ENCODE results near the gene BTN2A1. TPM values are rescaled to one million over a fixed set of nuclear protein-coding genes. Genes with fewer than 3 reads are reported as not detected.

Gene BTN2A1
- total RNA-seq, 4 donors from 2014 or later, result 14.7 to 23.9 (median 18.2) TPM

GRCh38 chr6:26468829-26469228 is 11.1 kb downstream of the BTN2A1 start:
- no peak overlapping the region for H3K27ac ChIP-seq
- peaks cover 19 to 67% of the 10 kb centered on the region in 2 donors for H3K36me3 ChIP-seq

GRCh38 chr6:26470643-26471042 is 12.9 kb downstream of the BTN2A1 start:
- peaks cover 0 to 20% (median 6%) of the 10 kb centered on the region in 3 donors for H3K4me1 ChIP-seq
- TF ChIP-seq CTCF (IDR thresholded peaks at IDR 0.05), result no peak
- no peak for TF ChIP-seq POLR2AphosphoS5 (IDR thresholded peaks at IDR 0.05)
- H3K9me3 ChIP-seq, result peaks cover 0 to 6% (median 0%) of the 10 kb centered on the region in 3 donors
- no peak overlapping the region for H3K27ac ChIP-seq
- no peak for ATAC-seq
- H3K36me3 ChIP-seq, result peaks cover 7 to 49% of the 10 kb centered on the region in 2 donors
- H3K27me3 ChIP-seq, result no peaks in the 10 kb centered on the region
- WGBS, 2 donors (ENCODE audit: low coverage in 1 of 2), result 28 to 56% methylated on average over 2 to 3 of the region's 4 CpGs
- no peak overlapping the region for H3K4me3 ChIP-seq

More at GRCh38 chr6:26468829-26469228, 11.1 kb downstream of the BTN2A1 start:
- WGBS, 2 donors (ENCODE audit: low coverage in 1 of 2), result 74% methylated on average over 2 of the region's 2 CpGs; no CpG with 5 or more reads in 1 of the 2 donors
- Histone ChIP-seq H3K4me3 (no peak overlapping the region), H3K27me3 (no peaks in the 10 kb centered on the region), H3K9me3 (peaks cover 0 to 6% (median 0%) of the 10 kb centered on the region in 3 donors), H3K4me1 (peaks cover 0 to 10% (median 0%) of the 10 kb centered on the region in 3 donors)
- ATAC-seq, result no peak
- no peak for TF ChIP-seq CTCF (IDR thresholded peaks at IDR 0.05)
- no peak for TF ChIP-seq EP300 (IDR thresholded peaks at IDR 0.05)
- no peak for TF ChIP-seq POLR2A (IDR thresholded peaks at IDR 0.05)
- TF ChIP-seq POLR2AphosphoS5 (IDR thresholded peaks at IDR 0.05), result no peak

GRCh38 chr6:26471970-26472369 is 14.2 kb downstream of the BTN2A1 start:
- TF ChIP-seq POLR2A (IDR thresholded peaks at IDR 0.05) (no peak), POLR2AphosphoS5 (IDR thresholded peaks at IDR 0.05) (no peak), CTCF (IDR thresholded peaks at IDR 0.05) (no peak), EP300 (IDR thresholded peaks at IDR 0.05) (no peak)
- H3K4me3 ChIP-seq, result no peak overlapping the region
- H3K27ac ChIP-seq, result no peak overlapping the region
- H3K9me3 ChIP-seq, result peaks cover 0 to 6% (median 0%) of the 10 kb centered on the region in 3 donors
- H3K36me3 ChIP-seq, result peaks cover 0 to 35% of the 10 kb centered on the region in 2 donors
- H3K4me1 ChIP-seq, result peaks cover 0 to 28% (median 6%) of the 10 kb centered on the region in 3 donors
- no peaks in the 10 kb centered on the region for H3K27me3 ChIP-seq
- ATAC-seq, result no peak

- Histone ChIP-seq H3K9me3 (peaks cover 0 to 6% (median 0%) of the 10 kb centered on the region in 3 donors), H3K27me3 (no peaks in the 10 kb centered on the region), H3K36me3 (peaks cover 0 to 28% of the 10 kb centered on the region in 2 donors), H3K4me3 (no peak overlapping the region), H3K4me1 (peaks cover 0 to 32% (median 6%) of the 10 kb centered on the region in 3 donors), H3K27ac (peak overlapping the region; percentile 86 to 99 (median 90))
- WGBS, 2 donors (ENCODE audit: low coverage in 1 of 2), result 79% methylated on average over 3 of the region's 4 CpGs; no CpG with 5 or more reads in 1 of the 2 donors
- no peak for TF ChIP-seq POLR2AphosphoS5 (IDR thresholded peaks at IDR 0.05)
- TF ChIP-seq CTCF (IDR thresholded peaks at IDR 0.05), result no peak
- TF ChIP-seq POLR2A (IDR thresholded peaks at IDR 0.05), result no peak
- no peak for TF ChIP-seq EP300 (IDR thresholded peaks at IDR 0.05)
- no peak for ATAC-seq
Measured at GRCh38 chr6:26472549-26473290, 15.0 kb downstream of the BTN2A1 start.

GRCh38 chr6:26473429-26473757 is 15.6 kb downstream of the BTN2A1 start:
- H3K27ac ChIP-seq, result peak overlapping the region; percentile 86 to 99 (median 90)
- ATAC-seq, result no peak
- 50 to 52% methylated on average over 1 of the region's 1 CpG for WGBS, 2 donors (ENCODE audit: low coverage in 1 of 2)
- H3K4me1 ChIP-seq, result peaks cover 0 to 32% (median 6%) of the 10 kb centered on the region in 3 donors
- peak overlapping the region; percentile 48 to 91 for H3K4me3 ChIP-seq
- TF ChIP-seq POLR2A (IDR thresholded peaks at IDR 0.05) (no peak), EP300 (IDR thresholded peaks at IDR 0.05) (no peak), CTCF (IDR thresholded peaks at IDR 0.05) (no peak), POLR2AphosphoS5 (IDR thresholded peaks at IDR 0.05) (no peak)
- peaks cover 0 to 21% of the 10 kb centered on the region in 2 donors for H3K36me3 ChIP-seq
- H3K9me3 ChIP-seq, result peaks cover 0 to 6% (median 0%) of the 10 kb centered on the region in 3 donors
- H3K27me3 ChIP-seq, result no peaks in the 10 kb centered on the region

All from gastroesophageal sphincter (tissue), 4 donors.